ENCODE data around the gene C3AR1.
"Not testable (repeated sequence)": the region's sequence is repeated elsewhere in the genome, so short reads cannot be mapped to it uniquely, and the experiment has no call there.

C3AR1 gene

GRCh38 chr12:8031017-8031416 lies 35.1 kb downstream of the C3AR1 start:
- in situ Hi-C loops (cut with MboI; ENCODE audit: low sequenced_read_pairs) = not testable (repeated sequence)

- in situ Hi-C loops (cut with MboI; ENCODE audit: low sequenced_read_pairs) = no loop called here
Measured at GRCh38 chr12:8030189-8030588, 36.0 kb downstream of the C3AR1 start.

GRCh38 chr12:8028267-8028666 lies 37.9 kb downstream of the C3AR1 start:
- in situ Hi-C loops (cut with MboI; ENCODE audit: low sequenced_read_pairs) = no loop called here

- in situ Hi-C loops (cut with MboI; ENCODE audit: low sequenced_read_pairs) = no loop called here
Measured at GRCh38 chr12:8027856-8028255, 38.3 kb downstream of the C3AR1 start.

GRCh38 chr12:8026291-8026900 lies 39.8 kb downstream of the C3AR1 start:
- in situ Hi-C loops (cut with MboI; ENCODE audit: low sequenced_read_pairs) = no loop called here

- in situ Hi-C loops (cut with MboI; ENCODE audit: low sequenced_read_pairs) = no loop called here
Measured at GRCh38 chr12:8018666-8019581, 47.2 kb downstream of the C3AR1 start.

- in situ Hi-C loops (cut with MboI; ENCODE audit: low sequenced_read_pairs) = not testable (repeated sequence)
Measured at GRCh38 chr12:8018213-8018612, 47.9 kb downstream of the C3AR1 start.

- in situ Hi-C loops (cut with MboI; ENCODE audit: low sequenced_read_pairs) = no loop called here
Measured at GRCh38 chr12:8014836-8015235, 51.3 kb downstream of the C3AR1 start.

GRCh38 chr12:8012651-8013309 lies 53.4 kb downstream of the C3AR1 start:
- in situ Hi-C loops (cut with MboI; ENCODE audit: low sequenced_read_pairs) = no loop called here

- in situ Hi-C loops (cut with MboI; ENCODE audit: low sequenced_read_pairs) = no loop called here
Measured at GRCh38 chr12:8011331-8011730, 54.8 kb downstream of the C3AR1 start.

Data from HL-60/S4 treated with phorbol 12-myristate 13-acetate at 8.2 ng/mL for 4 days and 3 days (cell line).